8988T (cell line): ENCODE measurements around the gene MACROD2.
"Not testable (repeated sequence)": the region's sequence is repeated elsewhere in the genome, so short reads cannot be mapped to it uniquely, and the experiment has no call there.

ENCODE experiments used
- DNase-seq: peaks from one replicate; pipeline ENCODE4 v3.0.0; 2011

MACROD2 gene

DNA sequence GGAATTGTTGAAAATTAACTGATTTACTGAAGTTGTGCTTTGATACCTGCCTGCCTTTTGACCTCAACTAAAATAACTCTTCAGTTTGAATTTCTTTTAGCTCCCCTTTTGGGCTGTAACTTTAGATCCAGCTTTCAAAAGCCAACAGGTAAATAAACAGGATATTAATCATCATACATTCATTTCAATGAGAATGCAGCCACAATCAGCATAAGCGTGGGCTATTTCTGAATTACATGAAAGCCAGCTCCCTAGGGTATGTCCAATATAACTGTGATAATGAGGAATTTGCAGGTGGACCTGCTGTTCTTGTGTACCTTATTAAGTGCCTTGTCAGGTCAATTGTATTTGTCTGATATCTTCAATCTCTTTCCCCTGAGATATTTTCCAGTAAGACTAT, 1747.3 kb downstream of the MACROD2 start:
- no peak for DNase-seq

DNA sequence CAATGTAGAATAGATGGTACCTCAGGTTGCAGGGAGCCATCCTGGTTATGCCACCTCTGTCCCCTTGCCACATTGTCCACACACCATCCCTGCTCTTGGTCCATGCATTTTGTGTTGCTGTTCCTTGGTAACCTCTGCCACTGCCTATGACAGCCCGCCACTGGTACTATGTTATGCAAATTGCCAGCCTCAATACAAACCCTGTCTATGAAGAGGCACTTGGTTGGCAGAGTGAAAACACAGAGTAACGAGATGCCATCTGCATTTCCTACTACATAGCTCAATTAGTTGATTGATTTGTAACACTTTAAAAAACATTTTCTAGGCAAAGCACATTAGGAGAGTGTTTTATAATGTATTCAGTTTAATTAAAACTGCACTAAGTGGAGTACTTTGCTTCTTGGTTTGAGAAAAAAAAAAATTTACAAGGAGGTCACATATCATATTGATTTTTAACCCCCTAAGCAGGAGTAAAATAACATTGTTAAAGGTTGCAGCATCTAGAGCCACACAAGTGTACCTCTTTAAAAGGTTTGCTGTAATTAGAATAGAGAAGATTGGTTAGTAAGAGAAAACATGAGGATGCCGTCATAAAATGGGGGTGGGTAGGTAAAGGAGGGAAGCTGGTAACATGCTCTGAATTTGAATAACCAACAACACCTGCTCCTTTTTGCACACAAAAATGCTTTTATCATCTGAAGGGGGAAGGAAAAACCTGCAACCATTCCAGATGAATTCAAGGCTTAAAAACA, 1760.9 kb downstream of the MACROD2 start:
- DNase-seq = no peak

DNA sequence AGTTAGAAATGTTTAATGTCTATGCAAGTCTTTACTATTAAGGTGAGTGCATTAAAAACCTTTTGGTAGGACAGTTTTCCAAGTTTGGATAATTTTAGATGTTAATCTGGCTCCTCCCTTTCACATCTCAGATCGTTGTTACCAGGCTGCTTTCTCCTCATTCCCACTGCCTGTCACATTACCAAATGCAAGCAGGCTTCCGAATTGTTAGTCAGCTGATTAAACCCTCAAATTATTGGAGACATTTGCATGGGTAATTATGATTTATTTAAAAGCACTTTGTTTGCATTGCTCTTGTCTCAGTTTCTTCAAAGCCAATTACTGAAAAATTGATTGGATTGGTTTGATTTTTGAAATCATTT, 1761.4 kb downstream of the MACROD2 start:
- no peak for DNase-seq

DNA sequence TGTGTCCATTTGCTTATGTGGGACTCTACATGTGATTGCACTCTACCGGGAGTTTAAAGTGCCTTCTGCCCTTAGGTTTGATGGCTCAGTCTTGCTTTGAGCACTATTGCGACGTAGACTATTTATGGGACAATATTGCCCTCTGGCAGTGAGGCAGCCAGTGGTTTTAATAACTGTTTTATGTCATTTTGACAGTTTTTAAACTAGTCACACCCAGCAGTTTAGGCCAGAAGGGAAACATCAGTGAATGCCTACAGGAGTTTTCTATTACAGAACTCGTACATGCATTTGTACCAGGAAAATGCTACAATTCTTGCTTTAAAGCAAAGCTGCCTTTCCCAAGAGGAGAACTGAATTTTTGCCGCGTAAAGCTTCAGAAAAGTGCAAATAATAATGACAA, 1764.3 kb downstream of the MACROD2 start:
- DNase-seq = no peak

DNA sequence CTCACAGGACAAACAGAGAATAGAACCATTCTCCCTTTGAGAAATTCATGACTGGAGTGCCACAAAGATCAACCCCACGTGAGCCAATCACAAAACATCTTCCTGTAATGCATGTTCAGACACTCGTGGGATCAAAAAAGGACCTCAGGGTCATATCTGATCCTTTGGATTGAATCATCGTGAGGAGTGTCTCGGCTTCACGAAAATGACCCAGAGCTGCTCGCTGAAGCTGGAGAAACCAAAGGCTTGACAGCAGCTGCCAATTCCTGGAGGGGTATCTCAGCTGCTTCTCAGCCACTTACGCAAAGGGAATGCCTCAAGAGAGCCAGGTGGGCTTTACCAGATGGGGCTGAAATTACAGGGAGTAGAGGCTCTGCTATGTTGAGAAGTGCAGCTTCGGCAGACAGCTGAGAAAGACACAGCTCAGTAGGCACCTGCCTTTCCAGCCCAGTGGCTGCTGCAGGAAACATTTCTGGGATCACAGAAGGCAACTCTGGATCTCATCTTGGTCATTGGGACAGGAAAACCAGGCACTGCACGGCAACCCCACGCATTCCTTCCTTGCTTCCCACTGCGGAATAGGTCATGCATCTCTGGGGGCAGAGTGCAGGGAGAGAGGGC, 1764.8 kb downstream of the MACROD2 start:
- no peak for DNase-seq

DNA sequence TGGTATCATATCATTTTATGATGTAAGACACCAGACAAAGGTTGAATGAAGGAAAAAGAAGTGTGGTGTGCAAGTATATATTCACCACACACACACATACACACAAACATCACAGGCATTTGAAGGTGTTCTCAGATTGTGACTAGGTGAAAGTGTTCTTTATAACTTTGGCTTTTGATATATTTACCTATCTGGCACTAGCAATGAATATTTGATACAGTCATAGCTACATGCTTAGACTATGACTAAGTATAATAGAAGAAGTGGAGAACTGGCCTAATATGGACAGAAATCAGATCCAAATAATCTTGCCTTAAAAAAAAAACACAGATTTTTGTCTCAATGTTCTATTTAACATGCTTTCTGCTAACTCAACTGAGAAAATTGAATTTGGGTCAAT, 1768.0 kb downstream of the MACROD2 start:
- no peak for DNase-seq

DNA sequence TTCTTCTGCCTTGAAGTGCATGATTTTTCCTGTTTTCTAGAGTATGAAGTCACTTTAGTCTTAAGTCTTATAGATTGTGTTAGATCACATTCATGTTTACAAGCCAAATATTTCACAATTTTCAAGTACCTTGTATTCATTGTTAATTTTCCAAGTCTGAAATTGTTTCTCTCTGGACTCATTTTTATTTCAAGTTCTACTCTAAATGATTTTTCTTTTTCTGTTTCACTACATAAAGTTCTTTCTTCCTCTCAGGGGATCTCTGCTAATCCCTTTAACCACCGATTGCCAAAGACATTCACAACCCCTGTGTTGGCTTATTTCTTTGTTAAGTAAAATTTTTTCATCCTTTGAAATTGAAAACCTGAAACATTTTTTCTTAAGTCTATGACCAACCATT, 1772.3 kb downstream of the MACROD2 start:
- DNase-seq = no peak

DNA sequence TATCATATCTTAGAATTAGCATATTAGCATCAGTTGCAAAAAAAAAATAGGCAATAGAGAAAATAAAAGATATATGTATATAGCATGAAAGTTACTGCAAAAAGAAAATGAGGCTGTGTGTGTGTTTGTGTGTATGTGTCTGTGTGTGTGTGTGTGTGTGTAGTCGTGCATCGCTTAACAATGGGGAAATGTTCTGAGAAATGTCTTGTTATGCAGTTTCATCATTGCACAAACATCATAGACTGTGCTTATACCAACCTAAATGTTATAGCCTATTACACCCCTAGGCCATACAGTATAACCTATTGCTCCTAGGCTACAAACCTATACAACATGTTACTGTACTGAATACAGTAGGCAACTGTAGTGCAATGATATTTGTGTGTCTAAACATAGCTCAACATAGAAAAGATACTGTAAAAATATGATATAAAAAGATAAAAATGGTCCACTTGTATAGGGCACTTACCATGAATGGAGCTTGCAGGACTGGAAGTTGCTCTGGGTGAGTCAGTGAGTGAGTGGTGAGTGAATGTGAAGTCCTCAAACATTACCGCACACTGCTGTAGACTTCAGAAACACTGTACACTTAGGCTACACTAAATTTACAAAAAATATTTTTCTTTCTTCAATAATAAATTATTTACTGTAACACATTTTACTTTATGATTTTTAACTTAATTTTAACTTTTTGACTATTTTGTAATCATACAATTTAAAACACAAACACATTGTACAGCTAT, 1772.9 kb downstream of the MACROD2 start:
- no peak for DNase-seq

DNA sequence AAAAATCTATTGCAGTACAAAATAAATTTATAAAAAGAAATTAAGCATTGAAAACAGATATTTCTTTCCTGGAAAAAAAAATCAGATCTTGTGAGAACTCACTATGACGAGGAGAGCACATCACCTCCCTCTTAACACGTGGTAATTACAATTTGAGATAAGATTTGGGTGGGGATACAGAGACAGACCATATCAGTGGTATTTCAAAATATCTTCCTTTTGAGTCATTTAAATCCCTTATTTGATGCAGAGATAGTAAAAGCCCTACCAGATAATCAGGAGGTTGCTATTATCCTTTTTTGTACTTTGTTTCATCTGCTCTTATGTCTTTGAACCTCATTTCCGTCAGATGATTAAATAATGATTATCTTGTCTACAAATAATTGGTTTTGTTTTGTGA, 1777.5 kb downstream of the MACROD2 start:
- DNase-seq = no peak

DNA sequence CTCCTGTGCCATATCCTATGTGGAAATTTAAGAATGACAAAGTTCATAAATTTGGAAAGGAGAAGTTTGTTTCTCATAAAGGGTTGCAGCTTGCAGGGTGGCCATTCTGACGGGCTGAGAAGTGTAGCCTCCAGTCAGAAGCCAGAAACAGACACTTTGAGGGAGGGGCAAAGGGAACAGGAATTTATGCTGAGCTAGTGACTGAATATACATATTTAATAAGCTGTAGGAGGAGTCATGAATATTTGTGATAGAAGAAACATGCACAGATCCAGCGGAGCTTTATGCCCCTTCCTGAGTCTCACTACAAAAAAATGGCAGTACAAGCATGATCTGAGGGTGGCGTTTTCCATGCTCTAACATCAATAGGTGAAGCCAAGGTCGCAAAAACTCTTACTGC, 1779.6 kb downstream of the MACROD2 start:
- no peak for DNase-seq

DNA sequence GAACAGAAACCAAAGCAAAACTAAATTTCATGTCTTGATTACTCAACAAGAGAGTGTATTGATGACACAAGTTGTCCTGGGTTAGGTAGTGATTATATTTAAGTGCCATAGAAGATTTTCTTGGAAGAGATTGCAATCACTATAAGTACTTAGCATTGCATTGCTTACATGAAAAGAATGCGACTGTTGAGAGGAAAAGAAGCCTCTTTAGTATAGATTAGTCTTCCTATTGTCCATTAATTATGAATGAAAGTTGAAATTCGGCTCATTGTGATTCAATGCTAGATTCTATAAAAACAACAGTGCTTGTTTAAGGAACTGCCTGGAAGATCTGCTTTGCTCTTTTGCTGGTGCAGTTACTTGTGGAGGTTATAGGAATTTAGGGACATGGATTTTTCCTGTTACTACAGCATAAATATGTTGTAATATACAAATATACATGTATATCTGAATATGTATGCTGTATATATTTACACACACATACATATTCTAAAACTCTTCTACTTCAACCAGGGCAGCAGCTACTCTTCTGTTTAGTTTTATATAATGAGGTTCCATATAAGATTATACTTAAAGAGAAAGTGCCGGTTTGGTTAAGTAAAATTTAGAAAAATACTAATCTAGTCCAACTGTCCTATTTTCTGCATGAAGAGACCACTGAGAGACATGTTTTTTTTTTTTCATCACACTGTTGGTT, 1781.6 kb downstream of the MACROD2 start:
- no peak for DNase-seq

DNA sequence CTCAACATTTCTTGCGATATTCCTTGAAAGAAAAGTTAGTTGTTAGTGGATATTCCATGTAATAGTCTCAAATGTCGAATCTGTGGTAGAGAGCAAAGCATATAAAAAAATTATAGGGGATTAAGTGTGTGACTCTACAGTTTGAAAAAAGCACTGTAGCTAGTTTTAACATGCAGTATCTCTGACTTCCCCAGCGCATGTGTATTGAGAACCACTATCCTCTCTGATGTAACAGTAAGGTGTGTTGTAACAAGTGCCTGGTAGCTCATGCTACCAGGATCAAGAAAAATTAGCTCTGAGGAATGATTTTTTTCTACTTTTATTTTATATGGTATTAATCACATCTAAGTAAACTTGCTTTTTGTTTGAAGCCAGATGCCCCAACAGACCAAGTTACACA, 1788.7 kb downstream of the MACROD2 start:
- no peak for DNase-seq

DNA sequence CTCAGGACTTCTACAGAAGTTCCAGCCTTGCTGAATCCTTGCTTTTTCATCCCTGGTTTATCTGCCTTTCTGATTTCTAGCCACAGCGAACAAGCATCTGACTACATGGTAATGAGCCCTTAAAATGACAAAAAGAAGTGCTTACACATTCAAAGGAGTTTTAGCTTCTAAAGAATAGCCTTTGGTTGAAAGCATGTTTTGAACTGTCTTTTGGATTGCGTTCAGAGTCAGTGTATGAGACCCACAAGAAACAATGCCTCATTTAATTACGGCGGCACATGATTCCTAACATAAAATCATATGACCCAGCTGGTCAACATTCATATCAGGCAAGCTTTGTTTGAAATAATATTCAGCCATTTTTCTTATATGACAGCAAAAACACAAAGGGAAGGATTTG, 1793.8 kb downstream of the MACROD2 start:
- DNase-seq = no peak

DNA sequence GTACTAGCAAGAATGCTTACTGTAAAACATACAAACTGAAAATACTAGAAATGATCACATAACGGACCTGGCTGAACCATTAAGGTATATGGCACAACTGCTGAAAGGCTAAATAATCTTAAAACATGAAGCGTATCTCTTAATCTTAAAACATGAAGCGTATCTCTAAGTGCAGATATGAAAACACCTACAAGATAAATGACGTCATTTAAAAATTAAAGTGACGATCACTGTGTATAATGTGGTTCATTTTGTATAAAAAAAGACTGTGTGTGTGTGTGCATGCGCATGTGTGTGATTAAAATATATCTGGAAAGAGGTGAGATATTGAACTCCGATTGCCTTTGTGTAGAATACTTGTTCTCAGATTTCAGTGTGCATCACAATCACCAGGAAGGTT, 1797.5 kb downstream of the MACROD2 start:
- no peak for DNase-seq

DNA sequence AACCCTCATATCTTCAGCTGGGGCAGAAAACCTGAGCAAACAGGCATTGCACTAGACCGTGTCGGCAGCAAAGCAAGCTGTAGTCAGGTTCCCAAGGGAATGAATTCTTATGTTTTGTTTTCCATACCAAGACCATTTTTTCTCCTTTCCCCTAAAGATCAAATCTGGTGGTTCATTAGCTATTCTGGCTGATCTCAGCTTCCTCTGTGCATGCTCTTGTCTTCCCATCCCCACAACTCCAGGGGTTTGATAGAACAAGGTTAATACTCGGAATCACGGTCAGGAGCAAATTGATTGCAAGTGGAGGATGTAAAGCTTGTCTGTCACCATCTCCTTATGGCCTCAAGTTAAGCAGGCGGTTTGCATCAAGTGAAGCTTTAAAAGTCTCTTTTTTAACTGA, 1799.1 kb downstream of the MACROD2 start:
- DNase-seq = no peak

DNA sequence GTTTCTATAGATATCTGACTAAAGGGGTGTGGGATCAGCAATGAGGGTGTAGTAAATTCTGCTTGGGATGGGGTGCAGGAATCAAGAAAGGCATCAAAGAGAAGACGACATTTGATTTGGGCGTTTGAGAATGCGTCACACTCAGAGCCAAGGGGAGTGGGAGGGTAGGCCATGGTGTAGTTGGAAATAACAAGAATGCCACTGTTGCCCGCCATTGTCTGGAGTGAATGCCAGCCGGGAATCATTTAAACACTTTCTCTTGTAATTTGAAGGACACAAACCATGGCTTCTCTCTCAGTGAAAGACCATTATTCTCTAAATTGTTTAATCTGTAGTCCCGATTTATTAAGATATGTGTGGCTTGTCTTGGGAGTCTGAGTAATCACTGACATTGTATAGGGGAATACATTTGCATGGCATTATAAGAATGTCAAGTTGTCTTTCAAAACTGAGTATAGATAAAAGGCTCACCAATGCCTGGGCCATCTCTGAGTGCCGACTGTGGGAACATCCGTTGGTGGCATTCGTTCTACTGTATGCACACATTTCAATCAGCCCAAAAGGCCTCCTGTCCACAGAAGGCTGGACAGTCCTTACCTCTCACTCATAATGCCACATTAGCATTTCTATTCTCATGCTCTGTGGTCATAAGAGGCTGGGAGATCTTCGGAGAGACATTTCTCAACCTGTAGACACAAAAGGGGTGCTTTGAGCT, 1800.1 kb downstream of the MACROD2 start:
- DNase-seq = no peak

DNA sequence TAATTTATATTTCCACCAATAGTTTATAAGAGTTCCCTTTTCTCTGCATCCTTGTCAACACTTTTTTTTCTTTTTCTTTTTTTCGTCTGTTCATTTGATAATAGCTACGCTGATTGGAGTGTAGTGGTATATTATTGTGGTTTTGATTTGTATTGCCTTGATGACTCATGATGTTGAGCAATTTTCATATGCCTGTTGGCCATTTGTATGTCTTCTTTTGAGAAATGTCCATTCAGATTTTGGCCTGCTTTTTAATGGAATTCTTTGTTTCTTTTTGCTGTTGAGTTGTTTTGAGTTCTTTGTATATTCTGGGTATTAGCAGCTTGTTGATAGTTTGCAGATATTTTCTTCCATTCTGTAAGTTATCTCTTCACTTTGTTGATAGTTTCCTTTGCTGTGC, 1804.6 kb downstream of the MACROD2 start:
- no peak for DNase-seq

DNA sequence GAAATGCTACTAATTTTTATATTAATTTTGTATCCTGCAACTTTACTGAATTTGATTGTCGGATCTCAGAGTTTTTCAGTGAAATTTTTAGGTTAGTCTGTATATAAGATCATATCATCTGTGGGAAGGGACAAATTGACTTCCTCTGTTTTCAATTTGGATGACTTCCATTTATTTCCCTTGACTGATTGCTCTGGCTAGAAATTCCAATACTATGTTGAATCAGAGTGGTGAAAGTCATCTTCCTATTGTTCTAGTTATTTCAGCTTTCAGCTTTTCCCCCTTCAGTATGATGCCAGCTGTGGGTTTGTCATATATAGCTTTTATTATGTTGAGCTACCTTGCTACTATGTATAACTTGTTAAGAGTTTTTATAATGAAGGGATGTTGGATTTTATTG, 1806.7 kb downstream of the MACROD2 start:
- no peak for DNase-seq

DNA sequence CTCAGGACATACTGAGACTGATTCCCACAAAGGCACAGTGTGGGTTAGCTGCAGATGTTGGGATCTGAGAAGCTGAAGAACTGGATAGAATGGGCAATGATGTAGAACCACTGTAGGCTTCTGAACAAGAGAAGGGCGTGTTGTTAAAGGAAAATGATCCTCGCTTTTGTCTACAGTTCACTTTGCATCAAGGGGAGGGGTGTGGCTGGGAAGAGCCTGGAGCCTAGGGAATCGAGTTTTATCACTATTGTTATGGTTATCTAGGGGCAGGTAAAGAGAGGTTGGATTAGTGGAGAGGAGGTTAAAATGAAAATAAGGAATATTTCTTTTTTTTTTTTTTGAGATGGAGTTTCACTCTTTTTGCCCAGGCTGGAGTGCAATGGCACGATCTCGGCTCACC, 1809.8 kb downstream of the MACROD2 start:
- DNase-seq = no peak

DNA sequence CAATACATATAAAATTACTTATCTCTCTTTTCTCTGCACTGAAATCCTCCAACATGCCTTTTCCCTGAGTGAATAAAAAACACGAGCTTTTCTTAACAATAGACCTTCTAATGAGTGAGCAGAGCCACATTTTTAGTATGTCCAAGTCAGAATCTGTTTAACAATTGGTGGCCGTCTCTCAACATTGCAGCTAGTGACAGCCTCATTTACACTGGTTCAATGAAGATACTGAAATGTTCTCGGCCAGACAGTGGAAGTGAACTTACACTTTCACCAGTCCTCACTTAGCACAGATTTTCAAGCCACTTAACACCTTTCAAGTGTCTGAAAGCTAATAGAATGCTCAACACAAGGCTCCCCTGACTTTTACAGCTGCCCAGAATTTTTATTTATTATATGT, 1810.8 kb downstream of the MACROD2 start:
- no peak for DNase-seq

DNA sequence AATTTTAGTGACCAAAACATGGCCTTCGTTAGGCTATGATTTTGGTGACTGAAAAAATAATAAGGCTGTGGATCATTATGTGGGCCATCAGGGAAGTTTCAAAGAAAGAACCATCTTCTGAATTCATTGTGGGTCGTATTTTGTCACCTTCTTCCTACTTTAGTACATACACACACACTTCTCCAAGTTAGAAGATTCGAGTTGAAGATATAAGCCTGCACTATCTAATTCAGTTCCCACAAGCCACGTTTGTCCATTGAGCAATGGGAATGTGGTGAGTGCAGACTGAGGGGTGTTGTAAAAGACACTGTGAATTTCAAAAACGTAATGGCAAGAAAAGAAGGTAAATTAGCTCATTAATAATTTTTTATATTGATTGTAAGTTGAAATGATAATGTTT, 1812.0 kb downstream of the MACROD2 start:
- no peak for DNase-seq

DNA sequence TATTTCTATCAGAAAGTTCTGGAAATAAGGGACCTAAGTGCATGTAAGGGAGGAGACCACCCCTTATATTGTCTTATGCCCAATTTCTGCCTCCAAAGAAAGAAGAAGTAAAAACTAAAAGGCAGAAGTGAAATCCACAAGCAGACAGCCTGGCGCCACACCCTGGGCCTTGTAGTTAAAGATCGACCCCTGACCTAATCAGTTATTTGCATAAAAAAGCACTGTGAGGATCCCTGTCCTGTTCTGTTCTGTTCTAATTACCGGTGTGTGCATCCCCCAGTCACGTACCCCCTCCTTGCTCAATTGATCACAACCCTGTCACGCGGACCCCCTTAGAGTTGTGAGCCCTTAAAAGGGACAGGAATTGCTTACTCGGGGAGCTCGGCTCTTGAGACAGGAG, 1812.5 kb downstream of the MACROD2 start:
- not testable (repeated sequence) for DNase-seq

DNA sequence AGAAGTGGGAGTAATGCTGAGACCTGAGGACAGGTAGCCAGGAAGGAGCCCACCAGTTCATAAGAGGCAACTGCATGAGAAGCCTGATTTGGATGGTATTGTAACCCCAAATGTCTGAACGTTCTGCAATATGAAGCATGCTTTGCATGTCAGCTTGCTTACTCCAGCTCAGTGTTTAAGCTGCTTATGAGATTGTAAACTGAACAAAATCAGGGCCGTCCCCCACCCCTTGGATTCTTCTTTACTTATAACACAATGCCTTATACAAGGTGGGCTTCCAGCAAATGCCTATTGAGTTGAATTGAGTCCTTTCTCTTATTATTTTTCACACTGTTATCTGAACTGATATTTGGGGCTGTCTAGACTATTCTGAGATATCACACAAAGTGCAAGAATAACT, 1816.6 kb downstream of the MACROD2 start:
- DNase-seq = no peak
